DND-41 (cell line): ENCODE results near the gene GK.

ENCODE experiments used
- CTCF ChIP-seq: IDR thresholded peaks from 2 replicates; pipeline ENCODE4 v1.5.1; 2012; ENCODE audit warnings: borderline replicate concordance, low read length, moderate library complexity, mild to moderate bottlenecking; ENCODE audit not compliant: poor library complexity, severe bottlenecking; ENCODE audit errors: extremely low read depth
- EZH2 ChIP-seq: IDR thresholded peaks from 3 replicates; pipeline ENCODE4 v1.6.1; 2012; ENCODE audit warnings: borderline replicate concordance, low read depth, mild to moderate bottlenecking, moderate library complexity, low read length, inconsistent platforms; ENCODE audit not compliant: severe bottlenecking

- no peak for TF ChIP-seq CTCF
- TF ChIP-seq EZH2 = no peak
Measured at GRCh38 chrX:30688641-30689040, 35.4 kb downstream of the GK start.
